Measurements from ENCODE around the gene JAKMIP2. TPM values are rescaled to one million over a fixed set of nuclear protein-coding genes. Genes with fewer than 3 reads are reported as not detected.

JAKMIP2 gene
- polyA plus RNA-seq, 1 of the 3 experiments (the other 2 are of a cell fraction): 2.1 TPM

GRCh38 chr5:147732291-147732883, 50.1 kb downstream of the JAKMIP2 start:
- no peak overlapping the region for H3K4me2 ChIP-seq
- no peak overlapping the region for H3K27ac ChIP-seq (ENCODE audit: low read depth in 2 of 2, low read length in 1 of 2)
- TF ChIP-seq TCF12 (IDR thresholded peaks at IDR 0.05): no peak
- 49% methylated on average over 4 of the region's 4 CpGs for WGBS (ENCODE audit: low lambda C conversion rate)
- H3K4me3 ChIP-seq (ENCODE audit: low read depth in 2 of 2, low read length in 1 of 2): no peak overlapping the region
- no peak overlapping the region for H3K9ac ChIP-seq
- no peaks in the 10 kb centered on the region for H3K9me3 ChIP-seq
- H3K36me3 ChIP-seq (replicated peaks in 1 of 2; ENCODE audit: control insufficient read depth in 1 of 2, insufficient read depth in 2 of 2, low read length in 1 of 2): no peaks in the 10 kb centered on the region
- ChIA-PET CTCF (interaction anchor here (1.2 kb wide), 1 partner anchor 8 kb away, joined by 4 read pairs; no protein-coding TSS in a partner anchor), POLR2A (no interaction called here)
- no peak for DNase-seq
- no peak overlapping the region for H2AFZ ChIP-seq (ENCODE audit: low read depth)
- no peaks in the 10 kb centered on the region for H3F3A ChIP-seq (replicated peaks; ENCODE audit: insufficient read depth)
- H3K79me2 ChIP-seq (ENCODE audit: insufficient read depth): no peaks in the 10 kb centered on the region
- no peaks in the 10 kb centered on the region for H4K20me1 ChIP-seq (ENCODE audit: insufficient read depth)
- no peaks in the 10 kb centered on the region for H3K9me2 ChIP-seq
- no peaks in the 10 kb centered on the region for H3K27me3 ChIP-seq (ENCODE audit: insufficient read depth)
- H3K4me1 ChIP-seq (ENCODE audit: control insufficient read depth in 1 of 2, insufficient read depth in 2 of 2, low read depth in 1 of 2, low read length in 1 of 2): peaks cover 0 to 8% of the 10 kb centered on the region in 2 experiments; a peak in 1 of 4 replicates

- Histone ChIP-seq H3K4me3 (ENCODE audit: low read depth in 2 of 2, low read length in 1 of 2) (no peak overlapping the region), H4K20me1 (ENCODE audit: insufficient read depth) (no peaks in the 10 kb centered on the region), H3K9ac (no peak overlapping the region), H3K4me1 (ENCODE audit: control insufficient read depth in 1 of 2, insufficient read depth in 2 of 2, low read depth in 1 of 2, low read length in 1 of 2) (peaks cover 0 to 4% of the 10 kb centered on the region in 2 experiments; a peak in 1 of 4 replicates), H3K36me3 (replicated peaks in 1 of 2; ENCODE audit: control insufficient read depth in 1 of 2, insufficient read depth in 2 of 2, low read length in 1 of 2) (no peaks in the 10 kb centered on the region), H3K9me3 (no peaks in the 10 kb centered on the region), H3K27me3 (ENCODE audit: insufficient read depth) (no peaks in the 10 kb centered on the region), H3K79me2 (ENCODE audit: insufficient read depth) (no peaks in the 10 kb centered on the region), H3K9me2 (no peaks in the 10 kb centered on the region), H2AFZ (ENCODE audit: low read depth) (no peak overlapping the region), H3F3A (replicated peaks; ENCODE audit: insufficient read depth) (no peaks in the 10 kb centered on the region), H3K27ac (ENCODE audit: low read depth in 2 of 2, low read length in 1 of 2) (no peak overlapping the region), H3K4me2 (no peak overlapping the region)
- TF ChIP-seq USF2 (IDR thresholded peaks at IDR 0.05; ENCODE audit: borderline replicate concordance, low read depth, low read length) (no peak), RXRA (IDR thresholded peaks at IDR 0.05; ENCODE audit: borderline replicate concordance, low read depth) (no peak)
- 74% methylated on average over 7 of the region's 7 CpGs for whole genome bisulfite sequencing (ENCODE audit: low lambda C conversion rate)
- no peak for DNase-seq
- CTCF ChIA-PET: interaction anchor here (1.2 kb wide), 1 partner anchor 9 kb away, joined by 4 read pairs; no protein-coding TSS in a partner anchor
- POLR2A ChIA-PET: no interaction called here
Observed at GRCh38 chr5:147731431-147732290, 50.9 kb downstream of the JAKMIP2 start.

GRCh38 chr5:147727200-147727599, 55.3 kb downstream of the JAKMIP2 start:
- Histone ChIP-seq H2AFZ (ENCODE audit: low read depth) (no peak overlapping the region), H3K36me3 (replicated peaks in 1 of 2; ENCODE audit: control insufficient read depth in 1 of 2, insufficient read depth in 2 of 2, low read length in 1 of 2) (no peaks in the 10 kb centered on the region), H3K4me3 (ENCODE audit: low read depth in 2 of 2, low read length in 1 of 2) (no peak overlapping the region), H3F3A (replicated peaks; ENCODE audit: insufficient read depth) (no peaks in the 10 kb centered on the region), H3K9me3 (no peaks in the 10 kb centered on the region), H3K27me3 (ENCODE audit: insufficient read depth) (no peaks in the 10 kb centered on the region), H3K4me1 (ENCODE audit: control insufficient read depth in 1 of 2, insufficient read depth in 2 of 2, low read depth in 1 of 2, low read length in 1 of 2) (no peaks in the 10 kb centered on the region; a peak in 1 of 4 replicates), H4K20me1 (ENCODE audit: insufficient read depth) (no peaks in the 10 kb centered on the region), H3K79me2 (ENCODE audit: insufficient read depth) (no peaks in the 10 kb centered on the region), H3K4me2 (no peak overlapping the region), H3K9ac (no peak overlapping the region), H3K9me2 (no peaks in the 10 kb centered on the region), H3K27ac (ENCODE audit: low read depth in 2 of 2, low read length in 1 of 2) (no peak overlapping the region)
- 82% methylated on average over 1 of the region's 1 CpG for WGBS (ENCODE audit: low lambda C conversion rate)
- no peak for DNase-seq
- ChIA-PET POLR2A (no interaction called here), CTCF (interaction anchor here (1.3 to 1.6 kb wide), 3 partner anchors 14 to 149 kb away, joined by 3 to 4 read pairs (median 4); no protein-coding TSS in a partner anchor)
- TF ChIP-seq RAD21 (IDR thresholded peaks at IDR 0.05; ENCODE audit: low read length) (no peak), USF2 (IDR thresholded peaks at IDR 0.05; ENCODE audit: borderline replicate concordance, low read depth, low read length) (no peak), RXRA (IDR thresholded peaks at IDR 0.05; ENCODE audit: borderline replicate concordance, low read depth) (no peak), MAX (IDR thresholded peaks at IDR 0.05; ENCODE audit: low read depth) (no peak), MEF2A (IDR thresholded peaks at IDR 0.05; ENCODE audit: borderline replicate concordance, low read depth) (no peak), YY1 (IDR thresholded peaks at IDR 0.05; ENCODE audit: low read depth) (no peak), USF1 (IDR thresholded peaks at IDR 0.05; ENCODE audit: borderline replicate concordance, low read depth) (no peak), CTCF (IDR thresholded peaks at IDR 0.05) (no peak), SIN3A (IDR thresholded peaks at IDR 0.05; ENCODE audit: borderline replicate concordance, low read depth, low read length) (no peak), TAF1 (IDR thresholded peaks at IDR 0.05; ENCODE audit: borderline replicate concordance, low read depth, low read length) (no peak), NRF1 (IDR thresholded peaks at IDR 0.05; ENCODE audit: low read depth, low read length) (no peak), JUND (IDR thresholded peaks at IDR 0.05) (no peak), FOXJ3 (CRISPR knock-in tag; IDR thresholded peaks at IDR 0.05) (no peak), GATA2 (CRISPR knock-in tag; IDR thresholded peaks at IDR 0.05) (no peak)
